Measurements from ENCODE around the gene ILF3.

- TF ChIP-seq POLR2A (IDR thresholded peaks at IDR 0.05) (no peak), CTCF (IDR thresholded peaks at IDR 0.05 in 4 of 5, conservative IDR thresholded peaks at IDR 0.05 in 1 of 5) (no peak)
Observed at GRCh38 chr19:10686193-10686592, 32.0 kb downstream of the ILF3 start.

Measured in gastrocnemius medialis (tissue), 4 donors.